HG03175 (cell line): ENCODE results near the gene ITPR1.
"Not testable (repeated sequence)": the region's sequence is repeated elsewhere in the genome, so short reads cannot be mapped to it uniquely, and the experiment has no call there.

Source experiments
- ATAC-seq: cut with Tn5 transposase; IDR thresholded peaks from one replicate; pipeline ENCODE4 v1.9.1; 2021; ENCODE audit warnings: mild to moderate bottlenecking, moderate library complexity; ENCODE audit not compliant: unreplicated experiment

The ITPR1 gene

DNA sequence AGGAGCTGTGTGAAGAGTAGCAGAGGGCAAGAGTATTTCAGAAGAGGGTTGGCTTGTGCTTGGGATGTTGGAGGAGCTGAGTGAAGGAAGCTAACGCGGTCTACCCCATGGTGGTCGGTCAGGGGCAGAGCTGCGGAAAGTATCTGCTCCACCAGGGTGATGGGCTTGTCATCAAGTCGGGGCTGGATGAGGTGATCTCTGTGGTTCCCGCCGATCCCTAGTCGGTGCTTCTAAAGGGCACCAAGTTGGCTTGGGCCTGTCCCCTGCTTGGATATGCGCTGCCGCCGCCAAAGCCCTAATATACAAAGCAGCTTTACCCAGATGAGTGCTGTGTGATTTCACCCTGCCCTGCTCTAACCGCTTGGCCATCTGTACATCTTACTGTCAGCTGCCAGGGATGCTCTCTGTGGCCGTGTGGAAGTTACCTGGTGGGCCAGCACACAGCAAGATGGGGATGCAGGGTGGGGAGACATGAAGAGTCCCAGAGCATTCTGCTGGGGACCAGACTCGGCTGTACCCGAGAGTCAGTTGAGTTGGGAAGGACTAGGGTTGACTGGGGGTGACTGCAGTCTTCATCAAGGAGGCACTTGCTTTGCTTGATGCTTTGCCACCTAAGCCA is 260.0 kb downstream of the ITPR1 start:
- ATAC-seq, result no peak

DNA sequence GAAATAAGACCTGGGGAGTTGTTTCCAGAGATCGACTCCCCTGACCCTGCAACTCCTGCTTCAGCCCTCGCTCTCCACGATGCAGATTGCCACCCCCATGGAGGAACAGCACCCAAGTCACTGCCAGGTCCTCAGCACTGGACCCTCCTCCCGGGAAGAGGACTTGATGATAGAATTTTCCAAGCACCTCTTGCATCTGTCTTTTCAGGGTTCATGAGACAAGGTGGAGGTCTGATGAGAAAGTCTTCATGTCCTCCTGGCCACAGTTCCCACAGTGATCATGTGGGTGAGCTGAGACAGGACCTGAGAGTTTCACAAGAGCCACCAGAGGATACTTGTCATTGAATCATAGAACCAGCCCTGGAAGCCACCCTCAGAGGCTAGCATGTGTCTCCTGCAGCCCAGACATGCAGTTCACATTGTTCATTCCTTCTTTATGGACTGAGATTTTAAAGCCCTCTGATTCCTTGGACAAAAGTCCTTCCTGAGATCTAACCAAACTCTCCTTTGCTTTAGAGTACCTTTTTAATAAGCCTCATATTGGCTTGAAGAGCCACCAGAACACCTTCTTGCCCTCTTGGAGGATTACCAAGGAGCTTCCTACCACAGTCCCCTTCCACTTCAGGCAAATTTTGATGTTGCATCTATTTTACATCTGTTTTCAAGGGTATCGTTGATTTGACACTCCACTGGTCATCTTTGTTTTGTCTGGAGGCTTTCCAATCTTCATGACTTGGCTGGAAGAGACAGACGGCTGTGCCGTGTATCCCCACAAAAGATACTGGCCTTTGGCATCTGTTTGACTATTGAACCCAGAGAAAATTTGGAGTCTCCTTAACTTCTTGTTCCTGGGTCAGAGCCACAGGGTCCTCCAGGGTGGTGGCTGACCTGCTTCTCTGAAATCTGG is 261.3 kb downstream of the ITPR1 start:
- peak; percentile 71 for ATAC-seq

DNA sequence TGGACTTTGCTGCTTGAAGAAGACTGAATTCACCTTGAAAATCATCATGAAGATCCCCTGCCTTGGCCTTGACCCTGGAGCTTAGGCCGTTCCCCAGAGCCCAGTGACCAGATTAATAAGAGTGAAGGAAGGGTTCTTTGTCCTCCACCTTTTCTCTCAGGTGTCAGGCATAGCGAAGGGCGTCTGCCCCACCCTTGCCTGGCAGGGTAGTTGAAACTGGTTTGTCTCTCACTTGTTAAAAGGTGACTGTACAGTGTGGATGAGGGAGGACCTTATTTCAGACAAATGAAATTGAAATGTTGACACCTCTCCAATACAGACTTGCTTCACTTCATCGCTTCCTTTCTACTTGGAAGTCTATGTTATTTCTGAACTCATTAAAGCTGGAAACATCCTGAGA is 262.4 kb downstream of the ITPR1 start:
- no peak for ATAC-seq

DNA sequence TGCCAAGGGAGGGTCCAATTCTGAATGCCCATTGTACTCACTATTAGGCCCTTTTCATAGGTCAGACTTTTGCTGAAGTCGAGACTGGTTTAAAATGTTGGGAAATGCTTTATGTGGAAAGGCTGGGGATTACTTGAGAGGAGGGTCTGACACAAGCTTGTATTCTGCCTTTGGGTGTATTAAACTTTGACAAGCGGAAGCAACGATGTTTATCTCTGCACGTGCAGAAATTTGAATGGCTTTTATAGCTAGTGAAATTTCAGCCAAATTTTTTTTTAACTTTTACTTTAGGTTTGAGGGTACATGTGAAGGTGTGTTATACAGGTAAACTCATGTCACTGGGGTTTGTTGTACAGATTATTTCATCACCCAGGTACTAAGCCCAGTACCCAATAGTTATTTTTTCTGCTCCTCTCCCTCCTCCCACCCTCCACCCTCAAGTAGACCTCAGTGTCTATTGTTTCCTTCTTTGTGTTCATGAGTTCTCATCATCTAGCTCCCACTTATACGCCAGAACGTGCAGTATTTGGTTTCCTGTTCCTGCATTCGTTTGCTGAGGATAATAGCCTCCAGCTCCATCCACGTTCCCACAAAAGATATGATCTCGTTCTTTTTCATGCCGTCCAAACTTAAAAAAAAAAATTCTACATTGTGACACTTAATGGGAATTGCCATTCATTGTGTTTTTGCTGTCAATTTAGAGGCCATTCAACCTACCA is 263.1 kb downstream of the ITPR1 start:
- ATAC-seq, result no peak

DNA sequence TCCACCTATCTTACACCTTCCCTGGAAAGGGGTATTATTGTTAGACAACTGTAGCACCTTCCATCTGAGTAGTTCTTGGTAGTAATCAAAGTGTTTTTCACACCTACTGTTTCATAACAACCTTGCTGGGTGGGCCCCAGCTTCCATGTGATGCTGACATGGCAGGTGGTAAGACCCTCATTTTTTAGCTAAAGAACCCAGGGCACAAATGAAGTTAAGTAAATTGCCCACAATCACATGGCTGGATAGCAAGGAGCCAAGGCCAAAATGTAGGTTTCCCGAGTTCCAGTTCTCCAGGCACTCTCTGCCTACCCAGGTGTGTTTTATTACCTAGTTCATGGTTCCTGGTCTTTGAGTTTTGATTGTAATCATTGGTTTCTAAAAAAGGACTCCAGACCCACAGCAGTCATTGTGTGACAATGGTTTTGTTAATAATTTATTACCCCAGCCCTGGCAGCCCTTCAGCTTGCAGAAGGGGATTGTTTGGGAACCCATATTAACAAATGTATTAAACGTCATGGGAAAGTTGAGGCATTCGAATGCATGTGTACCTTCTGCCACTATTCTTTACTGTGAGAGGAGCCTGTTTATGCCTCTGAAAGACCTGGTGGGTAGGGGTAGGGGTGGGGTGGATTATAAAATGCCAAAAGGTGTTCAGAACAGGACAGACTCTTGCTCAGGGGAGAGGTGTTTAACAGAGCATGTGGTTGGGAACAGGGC is 263.9 kb downstream of the ITPR1 start:
- ATAC-seq, result peak; percentile 54

DNA sequence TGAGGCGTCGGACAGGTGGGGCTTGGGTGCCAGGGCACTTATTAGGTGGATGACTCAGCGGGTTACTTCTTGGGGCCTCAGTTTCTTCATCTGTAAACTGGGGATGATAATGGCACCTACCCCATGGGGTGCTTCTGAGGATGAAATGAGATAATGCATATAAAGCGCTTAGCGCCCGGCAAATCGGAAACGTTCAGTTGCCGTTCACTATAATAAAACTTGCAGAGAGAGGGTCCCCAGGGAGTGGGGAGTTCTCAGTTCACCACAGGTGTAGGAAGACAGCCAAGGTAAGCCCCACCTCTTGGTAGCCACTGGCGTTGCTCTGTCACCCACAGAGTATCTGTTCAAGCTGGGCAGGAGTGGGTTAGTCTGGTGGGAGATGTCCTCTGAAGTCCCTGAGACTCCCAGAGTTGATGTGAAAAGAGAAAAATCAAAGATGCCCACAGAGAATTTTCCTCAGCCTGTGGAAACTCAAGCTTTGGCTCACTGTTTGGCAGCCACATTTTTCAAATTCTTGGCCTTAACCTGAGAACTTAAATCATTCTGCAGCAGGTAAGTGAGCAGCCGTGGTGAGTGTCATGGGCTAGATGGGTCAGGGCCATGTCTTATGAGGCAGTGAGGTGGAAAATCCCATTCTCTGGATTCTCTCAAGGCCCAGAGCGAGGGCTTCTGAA is 264.6 kb downstream of the ITPR1 start:
- ATAC-seq, result no peak

DNA sequence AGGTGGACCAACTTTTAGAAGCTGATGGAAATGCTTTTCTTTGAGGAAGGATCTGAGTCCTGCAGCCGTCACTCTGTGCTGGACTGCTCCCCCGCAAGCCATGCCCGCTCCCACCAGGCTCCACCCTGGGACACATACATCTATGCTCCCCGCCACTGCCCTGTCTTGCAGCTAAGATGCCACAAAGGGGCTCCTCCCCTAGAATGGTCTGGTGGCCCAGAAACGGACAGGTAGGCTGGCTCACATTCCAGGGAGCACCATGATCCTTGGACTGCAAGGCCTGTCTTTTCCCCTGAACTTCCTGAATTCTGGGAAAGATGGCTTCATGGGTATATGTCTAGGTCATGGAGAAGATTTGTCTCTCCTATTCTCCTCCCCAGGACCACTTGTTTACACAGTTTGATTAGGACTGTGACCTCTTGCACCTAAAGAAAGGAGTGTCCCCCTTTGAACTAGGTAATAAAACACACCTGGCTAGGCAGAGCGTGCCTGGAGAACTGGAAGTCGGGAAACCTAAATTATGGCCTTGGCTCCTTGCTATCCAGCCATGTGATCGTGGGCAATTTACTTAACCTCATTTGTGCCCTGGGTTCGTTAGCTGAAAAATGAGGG is 265.2 kb downstream of the ITPR1 start:
- no peak for ATAC-seq

DNA sequence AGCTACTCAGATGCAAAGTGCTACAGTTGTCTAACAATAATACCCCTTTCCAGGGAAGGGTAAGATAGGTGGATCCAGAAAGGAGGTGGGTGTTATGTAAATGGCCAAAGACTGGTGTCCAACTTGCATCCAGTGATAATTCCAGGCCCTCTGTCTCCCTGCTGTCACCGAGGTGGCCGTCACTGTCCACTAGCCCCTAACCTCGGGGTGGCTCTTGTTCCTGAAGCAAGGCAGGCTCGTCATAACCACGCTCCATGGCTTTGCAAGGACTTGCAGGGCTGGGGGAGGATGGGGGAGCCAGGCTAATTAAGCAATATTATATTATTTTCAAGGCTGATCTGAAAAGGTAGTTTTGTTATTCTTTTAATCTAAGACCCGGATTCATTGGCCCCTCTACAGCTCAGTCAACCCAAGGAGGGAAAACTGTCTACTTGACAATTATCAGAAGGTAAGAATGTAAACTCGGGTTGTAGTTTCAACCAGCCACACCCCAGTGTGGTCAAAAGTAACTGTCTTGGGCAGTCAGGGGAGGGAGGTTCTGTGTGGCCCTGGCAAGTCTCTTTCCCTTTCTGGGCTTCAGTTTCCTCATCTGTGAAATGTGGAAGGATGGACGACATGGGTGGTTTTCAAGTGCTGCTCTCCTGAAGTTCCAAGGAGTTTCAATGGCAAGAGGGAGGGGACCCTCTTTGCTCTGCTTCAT is 266.0 kb downstream of the ITPR1 start:
- no peak for ATAC-seq

DNA sequence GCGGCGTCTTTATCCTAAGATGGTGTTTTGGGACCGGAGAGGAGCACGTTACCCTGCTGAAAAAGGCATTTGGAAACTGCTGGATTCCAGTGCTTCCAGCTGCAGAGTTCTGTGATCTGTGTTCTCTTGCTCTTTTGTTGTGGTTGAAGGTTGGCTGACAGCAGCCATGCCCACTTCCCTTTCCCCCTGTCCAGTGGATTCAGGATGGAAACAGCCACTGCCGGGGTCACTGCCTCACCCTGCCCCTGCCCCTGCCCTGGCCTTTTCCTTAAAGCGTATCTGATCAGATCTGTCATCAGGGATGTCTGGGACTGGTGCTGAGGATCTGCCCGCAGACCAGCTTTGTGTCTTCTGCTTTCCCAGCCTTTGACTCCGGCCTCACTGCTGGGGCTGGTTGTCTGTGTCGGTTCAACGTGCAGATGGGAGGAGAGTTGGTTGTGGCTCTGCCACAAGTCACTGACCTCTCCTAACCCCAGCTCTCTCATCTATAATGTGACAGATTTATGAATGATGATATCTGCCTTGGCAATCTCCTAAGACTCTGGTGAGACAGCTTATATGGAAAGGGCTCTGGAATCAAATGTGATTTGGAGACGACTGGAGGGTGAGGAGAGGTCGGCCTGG is 266.7 kb downstream of the ITPR1 start:
- no peak for ATAC-seq

DNA sequence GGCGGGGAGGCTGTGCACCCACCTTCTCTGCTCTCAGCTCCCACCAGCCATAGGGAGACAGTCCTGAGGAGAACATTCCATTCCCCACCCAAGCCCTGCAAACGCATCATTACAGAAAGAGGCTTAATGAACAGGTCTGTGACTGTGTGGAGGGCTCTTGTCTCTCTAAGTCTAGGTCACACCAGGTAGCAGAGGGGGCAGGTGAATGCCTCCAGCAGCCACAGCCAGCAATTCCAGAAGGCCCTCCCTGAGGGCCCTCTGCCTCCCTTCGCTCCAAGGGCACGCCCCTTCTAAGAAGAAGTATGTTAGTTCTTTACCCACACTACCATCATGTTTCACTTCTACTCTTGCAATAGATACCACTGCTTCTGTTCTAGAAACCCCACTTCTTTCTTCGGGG is 268.6 kb downstream of the ITPR1 start:
- no peak for ATAC-seq

DNA sequence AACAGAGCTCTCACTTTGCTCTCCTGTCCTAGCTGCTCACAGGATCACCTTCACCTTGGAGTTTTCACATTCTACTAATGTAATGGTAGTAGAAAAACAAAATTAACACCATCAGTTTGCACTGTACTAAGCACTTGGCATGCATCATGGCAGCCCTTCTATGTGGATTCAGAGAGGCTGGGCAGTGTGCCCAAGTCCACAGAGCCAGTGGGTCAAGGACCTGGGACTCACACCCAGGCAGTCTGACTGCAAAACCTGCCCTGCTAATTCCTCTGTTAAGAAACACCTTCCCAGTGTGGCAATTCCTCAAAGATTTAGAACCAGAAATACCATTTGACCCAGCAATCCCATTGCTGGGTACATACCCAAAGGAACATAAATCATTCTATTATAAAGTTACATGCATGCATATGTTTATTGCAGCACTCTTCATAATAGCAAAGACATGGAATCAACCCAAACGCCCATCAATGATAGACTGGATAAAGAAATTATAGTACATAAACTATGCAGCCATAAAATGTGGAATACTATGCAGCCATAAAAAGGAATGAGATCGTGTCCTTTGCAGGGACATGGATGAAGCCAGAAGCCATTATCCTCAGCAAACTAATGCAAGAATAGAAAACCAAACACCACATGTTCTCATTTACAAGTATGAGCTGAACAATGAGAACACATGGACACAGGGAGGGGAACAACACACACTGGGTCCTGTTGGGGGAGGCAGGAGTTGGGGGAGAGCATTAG is 269.5 kb downstream of the ITPR1 start:
- not testable (repeated sequence) for ATAC-seq

DNA sequence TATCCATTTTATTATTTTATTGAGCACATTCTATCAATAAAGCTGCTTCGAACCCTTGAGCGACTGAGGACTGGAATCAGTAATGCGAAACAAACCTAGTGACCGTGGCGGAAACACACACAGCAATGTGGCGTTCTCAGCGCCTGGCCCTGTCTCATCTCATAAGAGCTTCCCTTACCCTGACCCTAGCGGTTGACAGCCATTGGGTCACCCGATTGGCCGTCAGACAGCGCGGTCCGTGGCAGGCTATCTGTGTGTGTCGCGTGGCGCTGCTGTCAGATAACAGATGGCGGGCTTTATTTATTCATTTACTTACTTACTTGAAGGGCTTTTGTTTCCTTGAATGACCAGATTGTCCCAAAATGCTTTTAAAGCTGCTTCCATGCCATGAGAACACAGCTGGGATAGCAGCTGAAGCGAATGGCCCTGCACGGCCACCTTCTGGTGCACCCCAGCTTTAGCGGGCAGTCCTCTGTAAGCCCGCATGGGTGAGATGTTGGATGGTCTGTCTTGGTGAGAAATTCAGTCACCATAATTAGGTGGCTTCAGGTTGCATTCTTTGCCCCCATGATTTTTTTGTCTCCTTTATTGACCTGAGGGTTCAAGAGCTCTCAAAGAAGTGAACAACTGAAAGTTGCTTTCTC is 270.6 kb downstream of the ITPR1 start:
- ATAC-seq, result no peak

DNA sequence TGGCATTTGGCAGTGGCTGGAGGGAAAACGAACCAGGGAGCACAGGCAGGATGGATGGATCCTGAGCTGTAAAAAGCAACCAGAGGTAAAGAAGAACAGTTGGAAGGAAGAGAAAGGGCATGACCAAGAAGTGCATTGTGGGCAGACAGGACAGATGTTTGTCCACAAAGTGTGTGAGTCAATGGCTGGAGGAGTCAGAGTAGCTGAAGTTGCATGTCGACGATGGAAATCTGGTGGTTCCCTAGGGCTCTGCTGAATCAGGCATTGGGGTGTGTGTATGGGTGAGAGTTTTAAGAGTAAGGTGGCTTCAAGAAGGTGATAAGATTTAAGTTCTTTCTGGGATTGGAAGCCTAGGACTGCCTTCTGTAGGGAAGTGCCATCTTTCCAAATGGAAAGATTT is 272.1 kb downstream of the ITPR1 start:
- ATAC-seq, result no peak

DNA sequence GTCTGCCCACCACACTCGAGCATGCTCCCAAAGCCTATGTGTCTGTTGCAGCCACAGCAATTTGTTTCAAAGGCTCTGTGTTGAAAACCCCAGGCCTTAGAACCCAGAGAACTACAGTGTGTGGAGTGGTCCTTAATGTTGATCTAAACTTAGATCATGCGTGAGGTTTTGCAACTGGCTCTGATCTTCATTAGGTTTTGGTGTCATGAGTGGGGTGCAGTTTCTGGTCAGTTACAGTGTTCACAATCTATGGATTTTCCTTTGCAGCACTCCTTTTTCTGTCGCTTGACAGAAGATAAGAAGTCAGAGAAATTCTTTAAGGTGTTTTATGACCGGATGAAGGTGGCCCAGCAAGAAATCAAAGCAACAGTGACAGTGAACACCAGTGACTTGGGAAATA is 273.1 kb downstream of the ITPR1 start:
- ATAC-seq, result no peak

DNA sequence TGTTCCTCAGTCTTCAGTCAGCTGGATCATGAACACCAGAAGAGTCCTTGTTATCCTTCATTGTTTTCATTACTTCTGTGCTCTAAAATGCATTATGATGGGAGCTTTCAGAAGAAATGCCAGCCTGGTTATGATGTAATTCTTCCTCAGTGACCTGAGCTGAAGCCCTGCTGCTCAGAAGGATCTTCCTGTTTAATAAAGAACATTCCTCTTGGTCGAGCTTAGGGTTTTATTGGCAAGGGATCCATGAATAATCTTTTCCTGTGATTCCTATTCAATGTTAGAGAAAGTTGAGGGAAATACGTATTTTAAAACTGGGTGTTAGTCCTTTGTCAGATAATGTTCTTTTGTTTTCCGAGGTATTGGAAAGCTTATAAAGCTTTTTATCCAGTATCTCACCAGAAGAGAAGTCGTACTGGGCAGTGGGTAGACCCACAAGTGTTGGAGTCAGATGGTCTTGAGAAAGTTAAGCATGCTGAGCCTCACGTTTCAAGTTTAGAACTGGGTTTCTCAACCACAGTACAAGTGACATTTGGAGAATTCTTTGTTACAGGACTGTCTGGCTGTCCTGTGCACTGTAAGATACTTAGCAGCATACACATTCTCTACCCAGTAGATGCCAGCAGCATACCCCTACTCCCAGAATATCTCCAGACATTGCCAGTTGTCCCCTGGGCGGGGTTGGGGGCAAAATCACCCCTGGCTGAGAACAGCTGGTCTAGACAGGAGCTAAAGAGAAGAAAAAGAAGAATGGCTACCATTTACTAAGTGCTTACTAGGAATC is 273.8 kb downstream of the ITPR1 start:
- ATAC-seq, result no peak

DNA sequence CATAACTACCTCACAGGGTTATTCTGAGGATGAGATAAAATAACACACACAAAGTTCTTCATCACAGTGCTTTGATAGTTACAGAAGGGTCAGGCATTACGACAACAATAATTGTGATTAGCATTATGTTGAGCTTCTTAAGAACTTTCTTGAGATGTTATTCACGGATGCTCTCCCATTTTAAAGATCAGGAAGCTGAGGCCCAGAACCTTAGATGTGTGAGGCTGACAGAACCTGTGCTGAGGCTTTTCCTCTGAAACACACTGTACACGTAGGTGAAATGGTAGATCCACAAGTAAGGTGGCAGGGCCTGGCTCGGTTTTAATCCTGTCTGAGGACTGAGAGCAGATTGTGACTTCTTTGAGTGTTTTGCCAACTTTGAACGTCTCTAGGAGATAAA is 274.9 kb downstream of the ITPR1 start:
- ATAC-seq, result no peak

DNA sequence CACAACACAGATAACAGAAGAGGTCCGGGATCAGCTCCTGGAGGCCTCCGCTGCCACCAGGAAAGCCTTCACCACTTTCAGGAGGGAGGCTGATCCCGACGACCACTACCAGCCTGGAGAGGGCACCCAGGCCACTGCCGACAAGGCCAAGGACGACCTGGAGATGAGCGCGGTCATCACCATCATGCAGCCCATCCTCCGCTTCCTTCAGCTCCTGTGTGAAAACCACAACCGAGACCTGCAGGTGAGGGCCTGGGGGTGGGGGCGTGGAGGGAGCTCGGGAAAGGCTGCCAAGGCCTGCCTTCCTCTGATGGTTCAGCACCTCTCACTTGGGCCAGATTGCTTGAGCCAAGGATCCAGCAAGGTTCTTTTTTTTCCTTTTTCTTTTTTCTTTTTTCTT is 275.4 kb downstream of the ITPR1 start:
- ATAC-seq, result no peak
